ENCODE measurements around the gene MT4.

GRCh38 chr16:56549161-56549560 lies 15.7 kb upstream of the MT4 start:
- TF ChIP-seq, protein P1, sequence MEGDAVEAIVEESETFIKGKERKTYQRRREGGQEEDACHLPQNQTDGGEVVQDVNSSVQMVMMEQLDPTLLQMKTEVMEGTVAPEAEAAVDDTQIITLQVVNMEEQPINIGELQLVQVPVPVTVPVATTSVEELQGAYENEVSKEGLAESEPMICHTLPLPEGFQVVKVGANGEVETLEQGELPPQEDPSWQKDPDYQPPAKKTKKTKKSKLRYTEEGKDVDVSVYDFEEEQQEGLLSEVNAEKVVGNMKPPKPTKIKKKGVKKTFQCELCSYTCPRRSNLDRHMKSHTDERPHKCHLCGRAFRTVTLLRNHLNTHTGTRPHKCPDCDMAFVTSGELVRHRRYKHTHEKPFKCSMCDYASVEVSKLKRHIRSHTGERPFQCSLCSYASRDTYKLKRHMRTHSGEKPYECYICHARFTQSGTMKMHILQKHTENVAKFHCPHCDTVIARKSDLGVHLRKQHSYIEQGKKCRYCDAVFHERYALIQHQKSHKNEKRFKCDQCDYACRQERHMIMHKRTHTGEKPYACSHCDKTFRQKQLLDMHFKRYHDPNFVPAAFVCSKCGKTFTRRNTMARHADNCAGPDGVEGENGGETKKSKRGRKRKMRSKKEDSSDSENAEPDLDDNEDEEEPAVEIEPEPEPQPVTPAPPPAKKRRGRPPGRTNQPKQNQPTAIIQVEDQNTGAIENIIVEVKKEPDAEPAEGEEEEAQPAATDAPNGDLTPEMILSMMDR (IDR thresholded peaks at IDR 0.05) = no peak
- no peak for TF ChIP-seq POLR2A (IDR thresholded peaks at IDR 0.05)
